ENCODE data around the gene MRPL33.

- TF ChIP-seq CTCF (IDR thresholded peaks at IDR 0.05; ENCODE audit: poor library complexity, severe bottlenecking) (no peak), RAD21 (conservative IDR thresholded peaks at IDR 0.05) (no peak), EZH2 (IDR thresholded peaks at IDR 0.05; ENCODE audit: borderline replicate concordance, insufficient read depth, low read length, poor library complexity, severe bottlenecking) (no peak), POLR2AphosphoS5 (IDR thresholded peaks at IDR 0.05) (no peak), EP300 (conservative IDR thresholded peaks at IDR 0.05; ENCODE audit: poor library complexity, severe bottlenecking) (no peak), MXI1 (conservative IDR thresholded peaks at IDR 0.05; ENCODE audit: poor library complexity, severe bottlenecking) (no peak), REST (IDR thresholded peaks at IDR 0.05; ENCODE audit: borderline replicate concordance) (no peak), SMC3 (conservative IDR thresholded peaks at IDR 0.05; ENCODE audit: poor library complexity) (no peak)
These were observed 37.2 kb upstream of the MRPL33 start for GRCh38 chr2:27734305-27734704.

Data from neural cell (in vitro differentiated cells).